H9 (cell line): ENCODE measurements around the gene EML5. TPM values are rescaled to one million over a fixed set of nuclear protein-coding genes. Genes with fewer than 3 reads are reported as not detected.

ENCODE experiments used
- DNase-seq: peaks from one replicate; pipeline ENCODE4 v3.0.0-alpha.2; 2017
- H2AFZ ChIP-seq: one replicate; pipeline ENCODE4 v1.6.1; 2013; ENCODE audit warnings: mild to moderate bottlenecking, low read length, control low read depth, moderate library complexity
- H2AK5ac ChIP-seq: 2 replicates; pipeline ENCODE4 v1.6.1; 2013; ENCODE audit warnings: low read length, control low read depth, mixed read lengths; ENCODE audit not compliant: insufficient read length
- H2BK120ac ChIP-seq: one replicate; pipeline ENCODE4 v1.6.1; 2013; ENCODE audit warnings: low read depth, mild to moderate bottlenecking, low read length, control low read depth, inconsistent platforms; ENCODE audit not compliant: poor library complexity, severe bottlenecking
- H2BK12ac ChIP-seq: 2 replicates; pipeline ENCODE4 v1.6.1; 2013; ENCODE audit warnings: low read length, control low read depth, mixed read lengths, low read depth; ENCODE audit not compliant: insufficient read length
- H2BK15ac ChIP-seq: 2 replicates; pipeline ENCODE4 v1.6.1; 2013; ENCODE audit warnings: low read depth, low read length, control low read depth
- H2BK20ac ChIP-seq: one replicate; pipeline ENCODE4 v1.6.1; 2013; ENCODE audit warnings: low read depth, mild to moderate bottlenecking, low read length, control low read depth, inconsistent platforms; ENCODE audit not compliant: poor library complexity, severe bottlenecking
- H2BK5ac ChIP-seq: 2 replicates; pipeline ENCODE4 v1.6.1; 2013; ENCODE audit warnings: low read length, control low read depth, mixed read lengths; ENCODE audit not compliant: insufficient read length
- H3K14ac ChIP-seq: 2 replicates; pipeline ENCODE4 v1.6.1; 2013; ENCODE audit warnings: low read length, control low read depth; ENCODE audit not compliant: insufficient read depth
- H3K18ac ChIP-seq: 2 replicates; pipeline ENCODE4 v1.6.1; 2013; ENCODE audit warnings: low read depth, mild to moderate bottlenecking, mixed read lengths, low read length, control low read depth; ENCODE audit not compliant: insufficient read length
- H3K23ac ChIP-seq: 2 replicates; pipeline ENCODE4 v1.6.1; 2013; ENCODE audit warnings: low read length, control low read depth, mixed read lengths, low read depth; ENCODE audit not compliant: insufficient read length
- H3K23me2 ChIP-seq: 2 replicates; pipeline ENCODE4 v1.6.1; 2013; ENCODE audit warnings: low read depth, mild to moderate bottlenecking, mixed read lengths, low read length, control low read depth; ENCODE audit not compliant: insufficient read length, poor library complexity, severe bottlenecking
- H3K27ac ChIP-seq: 2 replicates; pipeline ENCODE4 v1.5.1; 2013; ENCODE audit warnings: low read length, control low read depth, mixed read lengths, low read depth; ENCODE audit not compliant: insufficient read length
- H3K27me3 ChIP-seq: 2 replicates; pipeline ENCODE4 v1.6.1; 2013; ENCODE audit warnings: low read length, control low read depth, inconsistent platforms; ENCODE audit not compliant: insufficient read depth
- H3K4ac ChIP-seq: 2 replicates; pipeline ENCODE4 v1.6.1; 2013; ENCODE audit warnings: low read depth, mild to moderate bottlenecking, control low read depth, inconsistent platforms, low read length, moderate library complexity
- H3K4me1 ChIP-seq: 2 replicates; pipeline ENCODE4 v1.6.1; 2013; ENCODE audit warnings: low read length, control low read depth, inconsistent platforms; ENCODE audit not compliant: insufficient read depth
- H3K4me2 ChIP-seq: 2 replicates; pipeline ENCODE4 v1.6.1; 2013; ENCODE audit warnings: low read length, control low read depth, mixed read lengths; ENCODE audit not compliant: insufficient read length, insufficient read depth
- H3K56ac ChIP-seq: 2 replicates; pipeline ENCODE4 v1.6.1; 2013; ENCODE audit warnings: low read depth, mild to moderate bottlenecking, mixed read lengths, low read length, control low read depth; ENCODE audit not compliant: insufficient read length
- H3K79me1 ChIP-seq: 2 replicates; pipeline ENCODE4 v1.6.1; 2013; ENCODE audit warnings: low read depth, mild to moderate bottlenecking, moderate library complexity, low read length, control low read depth, inconsistent platforms; ENCODE audit not compliant: insufficient read depth, poor library complexity, severe bottlenecking
- H3K79me2 ChIP-seq: 2 replicates; pipeline ENCODE4 v1.6.1; 2013; ENCODE audit warnings: low read length, control low read depth, inconsistent platforms; ENCODE audit not compliant: insufficient read depth
- H3K9ac ChIP-seq: 2 replicates; pipeline ENCODE4 v1.6.1; 2013; ENCODE audit warnings: low read length, control low read depth, mixed read lengths; ENCODE audit not compliant: insufficient read length; ENCODE audit errors: extremely low read depth
- H3K9me3 ChIP-seq: one replicate; pipeline ENCODE4 v1.6.1; 2013; ENCODE audit warnings: low read depth, low read length, inconsistent platforms; ENCODE audit not compliant: control insufficient read depth
- H3T11ph ChIP-seq: one replicate; pipeline ENCODE4 v1.6.1; 2013; ENCODE audit warnings: mild to moderate bottlenecking, low read length, control low read depth, inconsistent platforms
- H4K20me1 ChIP-seq: one replicate; pipeline ENCODE4 v1.6.1; 2013; ENCODE audit not compliant: control insufficient read depth, insufficient read length, insufficient read depth
- H4K5ac ChIP-seq: 2 replicates; pipeline ENCODE4 v1.6.1; 2013; ENCODE audit warnings: low read depth, mild to moderate bottlenecking, mixed read lengths, low read length, control low read depth; ENCODE audit not compliant: insufficient read length
- H4K8ac ChIP-seq: replicated peaks from 2 replicates; pipeline ENCODE4 v1.6.1; 2013; ENCODE audit warnings: low read length, control low read depth, mixed read lengths, low read depth; ENCODE audit not compliant: insufficient read length
- H4K91ac ChIP-seq: 2 replicates; pipeline ENCODE4 v1.6.1; 2013; ENCODE audit warnings: low read depth, mild to moderate bottlenecking, moderate library complexity, mixed read lengths, low read length, control low read depth; ENCODE audit not compliant: insufficient read length
- H3K27ac Mint-ChIP-seq, 3 experiments: 2 replicates in 2 of 3; 3 replicates in 1 of 3; pipeline ENCODE4 v1.8.0; 2020 to 2021; ENCODE audit warnings: mixed read lengths in 3 of 3, mild to moderate bottlenecking in 1 of 3, moderate library complexity in 1 of 3
- H3K27me3 Mint-ChIP-seq: 2 replicates; pipeline ENCODE4 v1.8.0; 2021; ENCODE audit warnings: low read depth, mild to moderate bottlenecking, moderate library complexity, mixed read lengths
- H3K36me3 Mint-ChIP-seq, 3 experiments: 2 replicates in 2 of 3; 3 replicates in 1 of 3; pipeline ENCODE4 v1.8.0; 2020 to 2021; ENCODE audit warnings: low read depth in 3 of 3, mixed read lengths in 3 of 3; ENCODE audit not compliant: insufficient read depth in 1 of 3
- H3K4me1 Mint-ChIP-seq, 2 experiments: 2 replicates each; pipeline ENCODE4 v1.8.0; 2020; ENCODE audit warnings: mixed read lengths in 2 of 2
- H3K4me3 Mint-ChIP-seq, 2 experiments: 2 replicates in 1 of 2; 3 replicates in 1 of 2; pipeline ENCODE4 v1.8.0; 2020 to 2021; ENCODE audit warnings: mild to moderate bottlenecking in 2 of 2, mixed read lengths in 2 of 2, moderate library complexity in 1 of 2
- H3K9me3 Mint-ChIP-seq, 2 experiments: 2 replicates in 1 of 2; 3 replicates in 1 of 2; pipeline ENCODE4 v1.8.0; 2020; ENCODE audit warnings: mild to moderate bottlenecking in 2 of 2, mixed read lengths in 2 of 2, moderate library complexity in 1 of 2
- CTCF ChIP-seq: fragments of 200-600 bp; sonication (generic); conservative IDR thresholded peaks from 3 replicates; pipeline ENCODE4 v1.8.0; 2021; ENCODE audit warnings: antibody characterized with exemption, mild to moderate bottlenecking
- WGBS: extraction: QIAGEN DNeasy Blood & Tissue Kit; methylation state at CpG from one replicate; pipeline ENCODE4 v1.1.7; 2013; ENCODE audit warnings: missing lambda C conversion rate, low lambda C conversion rate, mixed read lengths; ENCODE audit not compliant: insufficient read length; ENCODE audit errors: extremely low coverage; 5-methylcytosine and 5-hydroxymethylcytosine counted together
- total RNA-seq: library from RNA; stranded (reverse); gene quantifications from 2 replicates; pipeline ENCODE4 v1.2.1, GENCODE V29; 2021

Gene EML5
- total RNA-seq, 1 experiment from 2014 or later: 0.81 TPM

- no peak overlapping the region for H3T11ph ChIP-seq
- H3K27me3 Mint-ChIP-seq: no peaks in the 10 kb centered on the region
- no peak overlapping the region for H3K18ac ChIP-seq
- no CpG with 5 or more reads among the region's 5 CpGs for WGBS
- H4K8ac ChIP-seq: no peak overlapping the region
- no peak overlapping the region for H3K4me3 Mint-ChIP-seq
- H2BK120ac ChIP-seq: no peak overlapping the region
- no peaks in the 10 kb centered on the region for H4K20me1 ChIP-seq
- DNase-seq: peak; percentile 68
- H2BK20ac ChIP-seq: no peak overlapping the region
- H3K36me3 Mint-ChIP-seq: no peaks in the 10 kb centered on the region
- H4K5ac ChIP-seq: no peak overlapping the region
- no peak overlapping the region; the same call in 1 of the 2 replicates for H3K14ac ChIP-seq
- no peak overlapping the region for H3K56ac ChIP-seq
- no peaks in the 10 kb centered on the region for H3K27me3 ChIP-seq
- H3K27ac ChIP-seq: no peak overlapping the region
- H3K9me3 ChIP-seq: no peaks in the 10 kb centered on the region
- H3K4ac ChIP-seq: no peak overlapping the region
- H2BK12ac ChIP-seq: no peak overlapping the region
- H2AFZ ChIP-seq: no peak overlapping the region
- no peaks in the 10 kb centered on the region for H3K23me2 ChIP-seq
- no peak for TF ChIP-seq CTCF
- no peaks in the 10 kb centered on the region for H3K79me1 ChIP-seq
- H3K4me2 ChIP-seq: no peak overlapping the region
- H3K4me1 ChIP-seq: no peaks in the 10 kb centered on the region
- no peak overlapping the region for H2BK15ac ChIP-seq
- no peak overlapping the region for H2AK5ac ChIP-seq
- no peaks in the 10 kb centered on the region for H3K9me3 Mint-ChIP-seq
- no peaks in the 10 kb centered on the region for H3K79me2 ChIP-seq
- H4K91ac ChIP-seq: no peak overlapping the region
- H3K9ac ChIP-seq: no peak overlapping the region
- H2BK5ac ChIP-seq: no peak overlapping the region
- H3K23ac ChIP-seq: no peak overlapping the region
- peak overlapping the region; percentile 33 to 82 (median 60); a peak in 4 of 7 replicates for H3K27ac Mint-ChIP-seq
- peaks cover 6 to 8% of the 10 kb centered on the region in 2 experiments for H3K4me1 Mint-ChIP-seq
Measured at GRCh38 chr14:88682495-88683114, 110.1 kb downstream of the EML5 start.
